Fibroblast of villous mesenchyme (primary cell): ENCODE data around the gene RPS6KC1. TPM values are rescaled to one million over a fixed set of nuclear protein-coding genes. Genes with fewer than 3 reads are reported as not detected.
"Not testable (repeated sequence)": the region's sequence is repeated elsewhere in the genome, so short reads cannot be mapped to it uniquely, and the experiment has no call there.

Source experiments
- DNase-seq: peaks from one replicate; pipeline ENCODE4 v3.0.0-alpha.2; 2010; ENCODE audit warnings: low read depth
- H3K4me3 ChIP-seq: 2 replicates; pipeline ENCODE4 v1.5.1; 2011; ENCODE audit warnings: low read depth, mild to moderate bottlenecking, low read length
- total RNA-seq: library from RNA; depleted of rRNA; stranded (reverse); fragments of >200 nt; gene quantifications from 2 replicates; pipeline ENCODE4 v1.2.3, GENCODE V29; 2012
- TF ChIP-seq, protein P1 (sequence below): IDR thresholded peaks from 2 replicates; pipeline ENCODE4 v1.5.1; 2012; ENCODE audit warnings: low read depth, mild to moderate bottlenecking, low read length; ENCODE audit not compliant: insufficient read depth

The RPS6KC1 gene
- total RNA-seq, 1 donor, result 41.5 TPM

DNA sequence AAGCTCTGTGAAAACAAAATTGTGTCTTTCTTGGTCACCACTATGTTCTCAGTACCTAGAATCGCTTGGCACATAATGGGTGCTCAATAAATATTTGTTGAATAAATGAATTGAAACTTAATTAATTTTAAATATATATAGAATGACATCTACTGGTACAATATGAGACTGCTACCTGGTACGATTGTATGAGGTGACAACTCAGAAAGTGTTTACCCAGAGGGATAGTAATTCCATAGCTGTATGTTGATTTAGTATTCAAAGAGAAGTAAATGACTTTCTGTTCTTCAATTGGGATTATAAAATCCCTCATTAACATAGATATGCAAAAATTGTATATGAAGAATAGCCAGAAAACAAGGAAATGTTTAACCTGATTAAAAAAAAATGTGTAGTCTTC is 128.7 kb downstream of the RPS6KC1 start:
- no peak overlapping the region for H3K4me3 ChIP-seq
- TF ChIP-seq, protein P1, sequence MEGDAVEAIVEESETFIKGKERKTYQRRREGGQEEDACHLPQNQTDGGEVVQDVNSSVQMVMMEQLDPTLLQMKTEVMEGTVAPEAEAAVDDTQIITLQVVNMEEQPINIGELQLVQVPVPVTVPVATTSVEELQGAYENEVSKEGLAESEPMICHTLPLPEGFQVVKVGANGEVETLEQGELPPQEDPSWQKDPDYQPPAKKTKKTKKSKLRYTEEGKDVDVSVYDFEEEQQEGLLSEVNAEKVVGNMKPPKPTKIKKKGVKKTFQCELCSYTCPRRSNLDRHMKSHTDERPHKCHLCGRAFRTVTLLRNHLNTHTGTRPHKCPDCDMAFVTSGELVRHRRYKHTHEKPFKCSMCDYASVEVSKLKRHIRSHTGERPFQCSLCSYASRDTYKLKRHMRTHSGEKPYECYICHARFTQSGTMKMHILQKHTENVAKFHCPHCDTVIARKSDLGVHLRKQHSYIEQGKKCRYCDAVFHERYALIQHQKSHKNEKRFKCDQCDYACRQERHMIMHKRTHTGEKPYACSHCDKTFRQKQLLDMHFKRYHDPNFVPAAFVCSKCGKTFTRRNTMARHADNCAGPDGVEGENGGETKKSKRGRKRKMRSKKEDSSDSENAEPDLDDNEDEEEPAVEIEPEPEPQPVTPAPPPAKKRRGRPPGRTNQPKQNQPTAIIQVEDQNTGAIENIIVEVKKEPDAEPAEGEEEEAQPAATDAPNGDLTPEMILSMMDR, result no peak
- no peak for DNase-seq

GRCh38 chr1:213180833-213181232 is 129.8 kb downstream of the RPS6KC1 start:
- H3K4me3 ChIP-seq, result no peak overlapping the region
- DNase-seq, result no peak
- TF ChIP-seq, protein P1, result no peak

DNA sequence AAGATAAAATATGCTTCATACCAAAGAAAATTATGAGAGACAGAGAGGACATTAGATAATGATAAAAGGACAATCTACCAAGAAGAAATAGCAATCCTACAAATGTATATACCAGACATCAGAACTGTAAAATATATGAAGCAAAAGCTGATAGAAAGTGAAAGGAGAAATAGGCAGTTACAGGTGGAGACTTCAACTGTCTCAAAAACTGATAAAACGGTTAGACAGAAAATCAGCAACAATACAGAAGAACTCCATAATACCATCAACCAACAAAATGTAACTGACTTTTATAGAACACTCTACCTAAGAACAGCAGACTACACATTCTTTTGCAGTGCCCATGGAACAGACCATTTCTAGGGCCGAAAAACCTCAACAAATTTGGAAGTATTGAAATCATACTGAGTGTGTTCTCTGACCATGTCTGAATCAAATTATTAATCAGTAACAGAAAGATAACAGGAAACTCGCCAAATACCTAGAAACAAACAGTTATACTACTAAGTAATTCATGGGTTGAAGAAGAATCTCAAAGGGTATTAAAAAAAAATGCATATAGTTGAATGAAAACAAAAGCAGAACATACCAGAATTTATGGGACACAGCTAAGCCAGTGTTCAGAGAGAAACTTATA is 132.1 kb downstream of the RPS6KC1 start:
- no peak for DNase-seq
- TF ChIP-seq, protein P1, result no peak
- no peak overlapping the region for H3K4me3 ChIP-seq

- TF ChIP-seq, protein P1, result no peak
- H3K4me3 ChIP-seq, result no peak overlapping the region
- no peak for DNase-seq
These were observed 135.1 kb downstream of the RPS6KC1 start for GRCh38 chr1:213186168-213186567.

DNA sequence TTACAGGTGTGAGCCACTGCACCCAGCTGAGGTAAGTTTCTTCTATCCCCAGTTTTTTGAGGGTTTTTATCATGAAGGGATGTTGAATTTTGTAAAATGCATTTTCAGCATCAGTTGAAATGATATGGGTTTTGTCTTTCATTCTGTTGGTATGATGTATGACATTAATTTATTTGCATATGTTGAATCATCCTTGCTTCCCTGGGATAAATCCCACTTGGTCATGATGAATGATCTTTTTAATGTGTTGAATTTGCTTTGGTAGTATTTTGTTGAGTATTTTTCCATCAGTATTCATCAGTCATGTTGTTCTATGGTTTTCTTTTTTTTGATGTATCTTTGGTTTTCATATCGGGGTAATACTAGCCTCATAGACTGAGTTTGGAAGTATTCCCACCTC is 141.0 kb downstream of the RPS6KC1 start:
- TF ChIP-seq, protein P1, result no peak
- no peak for DNase-seq
- H3K4me3 ChIP-seq, result no peak overlapping the region

DNA sequence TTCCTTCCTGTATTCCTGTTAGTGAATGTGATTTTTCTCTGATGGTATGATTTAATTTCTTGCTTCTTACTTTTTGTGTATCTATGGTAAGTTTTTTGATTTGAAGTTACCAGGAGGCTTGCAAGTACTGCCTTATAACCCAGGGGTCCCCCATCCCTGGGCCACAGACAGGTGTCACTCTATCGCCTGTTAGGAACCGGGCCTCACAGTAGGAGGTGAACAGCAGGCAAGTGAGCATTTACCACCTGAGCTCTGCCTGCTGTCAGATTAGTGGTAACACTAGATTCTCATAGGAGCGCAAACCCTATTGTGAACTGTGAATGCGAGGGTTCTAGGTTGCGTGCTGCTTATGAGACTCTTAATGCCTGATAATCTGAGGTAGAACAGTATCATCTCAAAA is 143.3 kb downstream of the RPS6KC1 start:
- H3K4me3 ChIP-seq, result no peak overlapping the region
- TF ChIP-seq, protein P1, result no peak
- DNase-seq, result no peak

DNA sequence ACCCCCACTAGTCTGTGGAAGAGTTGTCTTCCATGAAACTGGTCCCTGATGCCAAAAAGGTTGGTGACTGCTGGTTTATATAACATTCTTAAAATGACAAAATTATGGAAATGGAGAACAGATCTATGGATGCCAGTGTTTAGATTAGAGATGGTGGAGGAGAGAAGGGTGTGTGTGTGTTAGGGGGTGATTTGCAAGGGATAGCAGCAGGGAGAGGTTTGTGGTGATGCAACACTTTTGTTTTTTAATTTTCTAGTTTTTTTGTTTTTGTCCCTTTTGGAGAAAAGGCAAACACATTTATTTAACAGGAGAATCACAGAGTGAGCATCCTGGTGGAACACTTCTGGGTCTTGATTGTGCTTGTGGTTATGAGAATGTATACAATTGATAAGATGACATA is 143.8 kb downstream of the RPS6KC1 start:
- no peak overlapping the region for H3K4me3 ChIP-seq
- DNase-seq, result no peak
- TF ChIP-seq, protein P1, result no peak

DNA sequence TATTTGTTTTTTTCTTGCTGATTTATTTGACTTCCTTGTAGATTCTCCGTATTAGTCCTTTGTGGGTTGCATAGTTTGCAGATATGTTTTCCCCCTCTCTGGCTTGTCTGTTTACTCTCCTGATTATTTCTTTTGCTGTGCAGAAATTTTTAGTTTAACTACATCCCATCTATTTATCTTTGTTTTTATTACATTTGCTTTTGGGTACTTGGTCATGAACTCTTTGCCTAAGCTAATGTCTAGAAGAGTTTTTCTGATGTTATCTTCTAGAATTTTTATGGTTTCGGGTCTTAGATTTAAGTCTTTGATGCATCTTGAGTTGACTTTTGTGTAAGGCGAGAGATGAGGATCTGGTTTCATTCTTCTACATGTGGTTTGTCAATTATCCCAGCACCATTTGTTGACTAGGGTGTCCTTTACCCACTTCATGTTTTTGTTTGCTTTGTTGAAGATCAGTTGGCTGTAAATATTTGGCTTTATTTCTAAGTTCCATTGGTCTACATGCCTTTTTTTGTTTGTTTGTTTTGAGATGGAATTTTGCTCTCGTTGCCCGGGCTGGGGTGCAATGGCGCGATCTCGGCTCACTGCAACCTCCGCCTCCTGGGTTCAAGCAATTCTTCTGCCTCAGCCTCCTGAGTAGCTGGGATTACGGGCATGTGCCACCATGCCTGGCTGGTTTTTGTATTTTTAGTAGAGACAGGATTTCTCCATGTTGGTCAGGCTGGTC is 145.4 kb downstream of the RPS6KC1 start:
- H3K4me3 ChIP-seq, DNase-seq: not testable (repeated sequence)
